ENCODE results near the gene OGFOD3. TPM values are rescaled to one million over a fixed set of nuclear protein-coding genes. Genes with fewer than 3 reads are reported as not detected.

The OGFOD3 gene
- total and polyA plus RNA-seq, 2 experiments from 2014 or later = 9.6 to 24.6 TPM

- Histone ChIP-seq H3K9me2 (ENCODE audit: insufficient read depth) (no peaks in the 10 kb centered on the region), H3K4me3 (no peak overlapping the region), H3K4me2 (no peak overlapping the region), H3K36me3 (ENCODE audit: insufficient read depth) (no peaks in the 10 kb centered on the region), H2AFZ (no peak overlapping the region), H3K27me3 (ENCODE audit: insufficient read depth) (no peaks in the 10 kb centered on the region), H3F3A (replicated peaks; ENCODE audit: low read depth) (no peaks in the 10 kb centered on the region), H3K79me2 (replicated peaks; ENCODE audit: insufficient read depth) (no peaks in the 10 kb centered on the region), H3K4me1 (ENCODE audit: insufficient read depth) (no peaks in the 10 kb centered on the region), H4K20me1 (replicated peaks; ENCODE audit: insufficient read depth) (no peaks in the 10 kb centered on the region; the same call in 1 of the 2 replicates), H3K27ac (ENCODE audit: low read depth) (no peak overlapping the region)
- Mint-ChIP-seq H3K27ac (no peak overlapping the region), H3K27me3 (ENCODE audit: insufficient read depth, low read depth, poor library complexity) (peaks cover 10% of the 10 kb centered on the region), H3K9me3 (no peaks in the 10 kb centered on the region), H3K4me1 (peaks cover 3% of the 10 kb centered on the region; the same call in 1 of the 3 replicates), H3K36me3 (ENCODE audit: low read depth) (no peaks in the 10 kb centered on the region; the same call in 2 of the 3 replicates), H3K4me3 (no peak overlapping the region)
- ATAC-seq (no peak), DNase-seq (ENCODE audit: low spot score) (no peak)
- no peak for TF ChIP-seq CTCF (conservative IDR thresholded peaks at IDR 0.05; ENCODE audit: low read depth in 2 of 2)
- TF ChIP-seq REST (IDR thresholded peaks at IDR 0.05; ENCODE audit: unreplicated experiment) = no peak
- TF ChIP-seq STAT1 (IDR thresholded peaks at IDR 0.05; ENCODE audit: unreplicated experiment) = no peak
- no peak for TF ChIP-seq POLR2AphosphoS5 (IDR thresholded peaks at IDR 0.05; ENCODE audit: low read depth)
- TF ChIP-seq ETS1 (IDR thresholded peaks at IDR 0.05) = no peak
- no peak for TF ChIP-seq ZNF331 (CRISPR knock-in tag; IDR thresholded peaks at IDR 0.05; ENCODE audit: low read depth)
- no peak for TF ChIP-seq CREB1 (CRISPR knock-in tag; IDR thresholded peaks at IDR 0.05; ENCODE audit: low read depth)
- TF ChIP-seq ZNF114 (CRISPR knock-in tag; IDR thresholded peaks at IDR 0.05) = no peak
- TF ChIP-seq EZH2phosphoT487 (IDR thresholded peaks at IDR 0.05; ENCODE audit: unreplicated experiment) = no peak
- TF ChIP-seq NANOG (IDR thresholded peaks at IDR 0.05; ENCODE audit: borderline replicate concordance) = no peak
- TF ChIP-seq EZH2 (IDR thresholded peaks at IDR 0.05; ENCODE audit: low read depth, unreplicated experiment) = no peak
- no peak for TF ChIP-seq ZNF462 (CRISPR knock-in tag; IDR thresholded peaks at IDR 0.05)
- no peak for TF ChIP-seq JUNB (IDR thresholded peaks at IDR 0.05; ENCODE audit: unreplicated experiment)
These were observed 28.1 kb downstream of the OGFOD3 start for GRCh38 chr17:82390015-82390859.
